Lower lobe of right lung (tissue), 2 donors: ENCODE measurements around the gene MAPK8IP1. TPM values are rescaled to one million over a fixed set of nuclear protein-coding genes. Genes with fewer than 3 reads are reported as not detected.

Experiments used
- ATAC-seq, 2 donors: fragments of 200-7000 bp; cut with Tn5 transposase; one replicate each; pipeline ENCODE4 v1.9.1; 2020 to 2022; ENCODE audit warnings: mild to moderate bottlenecking in 2 of 2, moderate library complexity in 2 of 2
- DNase-seq: peaks from one replicate; pipeline ENCODE4 v3.0.0-alpha.2; 2020
- H3K27ac ChIP-seq: fragments of 200-600 bp; one replicate; pipeline ENCODE4 v1.8.0; 2022
- H3K27me3 ChIP-seq: fragments of 200-600 bp; one replicate; pipeline ENCODE4 v1.8.0; 2022; ENCODE audit warnings: low read depth
- H3K36me3 ChIP-seq: fragments of 200-600 bp; one replicate; pipeline ENCODE4 v1.8.0; 2022; ENCODE audit warnings: mild to moderate bottlenecking
- H3K4me1 ChIP-seq: fragments of 200-600 bp; one replicate; pipeline ENCODE4 v1.8.0; 2022
- H3K4me3 ChIP-seq: fragments of 200-600 bp; one replicate; pipeline ENCODE4 v1.8.0; 2022; ENCODE audit warnings: mild to moderate bottlenecking
- H3K9me3 ChIP-seq: fragments of 200-600 bp; one replicate; pipeline ENCODE4 v1.8.0; 2022
- intact Hi-C: fragments of 100-400 bp; cut with DNase I; formaldehyde crosslinking; loops from one replicate; pipeline ENCODE4 v1.11.0; 2022
- total RNA-seq: library from RNA; stranded (reverse); fragmentation: NEBNext Ultra II Directional; extraction: Animal tissue kit (Norgen Biotek cat#: 25700); gene quantifications from one replicate; pipeline ENCODE4 v1.2.1, GENCODE V29; 2021
- TF ChIP-seq, protein P1 (sequence below): fragments of 200-600 bp; IDR thresholded peaks from one replicate; pipeline ENCODE4 v1.8.0; 2022; ENCODE audit warnings: antibody characterized with exemption, mild to moderate bottlenecking
- donor health status: DM: no; HTN: yes; CAD: no; lungs with severe emphysema.

MAPK8IP1 gene
- total RNA-seq, 1 donor from 2014 or later, result 7.3 TPM

DNA sequence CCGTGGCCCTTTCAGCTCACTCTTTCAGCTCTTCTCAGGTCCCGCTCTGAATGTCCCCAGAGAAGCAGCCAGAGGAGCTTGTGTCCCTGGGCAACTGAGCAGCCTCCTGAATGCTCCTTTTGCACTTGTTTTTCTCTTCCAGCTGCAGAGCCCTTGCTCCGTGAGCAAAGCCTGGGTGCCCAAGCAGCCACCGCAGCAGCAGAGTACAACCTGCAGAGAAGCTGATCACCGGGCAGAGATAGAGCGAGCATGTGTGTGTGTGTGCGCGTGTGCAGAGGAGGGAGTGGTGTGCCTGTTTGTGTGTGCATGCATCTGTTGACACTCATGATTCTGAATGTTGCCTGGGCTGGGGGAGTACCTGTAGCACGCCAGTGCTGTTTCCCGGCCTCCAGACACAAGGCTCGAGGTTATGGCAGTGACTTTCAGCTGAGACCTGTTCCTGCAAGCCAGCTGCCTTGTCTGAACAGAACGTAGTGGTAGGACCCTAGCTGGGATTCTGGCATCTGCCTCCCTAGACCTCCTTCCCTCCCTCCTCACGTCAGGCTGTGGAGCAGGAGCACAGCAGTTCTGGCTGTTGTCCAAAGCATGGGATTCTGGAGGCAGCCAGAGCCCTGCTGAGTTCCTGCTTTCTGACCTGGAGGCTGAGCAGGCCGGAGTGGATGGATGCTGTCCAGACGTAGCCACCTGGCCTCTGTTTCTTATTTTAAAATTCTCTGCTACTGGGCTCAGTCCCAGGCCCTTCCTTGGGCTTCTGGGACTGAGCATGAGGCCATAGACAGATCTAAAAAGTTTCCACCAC is 4.5 kb upstream of the MAPK8IP1 start:
- Histone ChIP-seq H3K36me3 (peaks cover 67% of the 10 kb centered on the region), H3K27me3 (no peaks in the 10 kb centered on the region), H3K9me3 (no peaks in the 10 kb centered on the region), H3K4me1 (no peaks in the 10 kb centered on the region), H3K27ac (no peak overlapping the region), H3K4me3 (no peak overlapping the region)
- ATAC-seq (no peak), DNase-seq (no peak)
- TF ChIP-seq, protein P1, sequence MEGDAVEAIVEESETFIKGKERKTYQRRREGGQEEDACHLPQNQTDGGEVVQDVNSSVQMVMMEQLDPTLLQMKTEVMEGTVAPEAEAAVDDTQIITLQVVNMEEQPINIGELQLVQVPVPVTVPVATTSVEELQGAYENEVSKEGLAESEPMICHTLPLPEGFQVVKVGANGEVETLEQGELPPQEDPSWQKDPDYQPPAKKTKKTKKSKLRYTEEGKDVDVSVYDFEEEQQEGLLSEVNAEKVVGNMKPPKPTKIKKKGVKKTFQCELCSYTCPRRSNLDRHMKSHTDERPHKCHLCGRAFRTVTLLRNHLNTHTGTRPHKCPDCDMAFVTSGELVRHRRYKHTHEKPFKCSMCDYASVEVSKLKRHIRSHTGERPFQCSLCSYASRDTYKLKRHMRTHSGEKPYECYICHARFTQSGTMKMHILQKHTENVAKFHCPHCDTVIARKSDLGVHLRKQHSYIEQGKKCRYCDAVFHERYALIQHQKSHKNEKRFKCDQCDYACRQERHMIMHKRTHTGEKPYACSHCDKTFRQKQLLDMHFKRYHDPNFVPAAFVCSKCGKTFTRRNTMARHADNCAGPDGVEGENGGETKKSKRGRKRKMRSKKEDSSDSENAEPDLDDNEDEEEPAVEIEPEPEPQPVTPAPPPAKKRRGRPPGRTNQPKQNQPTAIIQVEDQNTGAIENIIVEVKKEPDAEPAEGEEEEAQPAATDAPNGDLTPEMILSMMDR, result no peak
- intact Hi-C loops, result no loop called here

DNA sequence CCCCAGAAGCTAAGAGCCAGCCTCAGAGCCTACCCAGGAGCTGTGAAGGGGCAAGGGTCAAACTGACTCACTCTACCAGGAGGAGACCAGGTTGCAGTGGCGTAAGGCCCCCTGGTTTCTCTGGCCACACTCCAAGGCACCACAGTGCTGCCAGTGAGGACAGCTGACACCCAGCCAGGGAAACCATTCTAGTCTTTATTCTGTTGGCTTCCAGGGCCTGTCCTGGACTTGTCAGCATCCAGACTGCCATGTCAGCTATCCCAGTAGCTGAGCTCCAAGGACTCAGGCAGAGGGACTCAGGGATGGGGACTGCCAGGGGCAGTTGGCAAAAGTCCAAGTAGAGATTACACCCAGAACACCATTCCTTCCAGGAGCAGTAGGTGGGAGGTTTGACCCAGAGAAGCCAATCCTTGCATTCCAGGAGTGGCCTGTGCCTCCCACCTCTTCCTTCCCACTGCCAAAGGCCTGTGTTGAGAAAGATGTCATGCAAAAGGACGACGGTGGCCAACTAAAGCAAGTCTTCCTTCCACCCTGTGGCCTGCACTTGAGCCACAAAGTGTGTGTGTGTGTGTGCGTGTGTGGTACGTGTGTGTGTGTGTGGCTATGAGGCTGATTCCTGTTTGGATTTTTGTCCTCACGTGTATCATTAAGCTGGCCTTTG is 3.6 kb upstream of the MAPK8IP1 start:
- no peak for ATAC-seq
- H3K4me3 ChIP-seq, result no peak overlapping the region
- TF ChIP-seq, protein P1, result no peak

DNA sequence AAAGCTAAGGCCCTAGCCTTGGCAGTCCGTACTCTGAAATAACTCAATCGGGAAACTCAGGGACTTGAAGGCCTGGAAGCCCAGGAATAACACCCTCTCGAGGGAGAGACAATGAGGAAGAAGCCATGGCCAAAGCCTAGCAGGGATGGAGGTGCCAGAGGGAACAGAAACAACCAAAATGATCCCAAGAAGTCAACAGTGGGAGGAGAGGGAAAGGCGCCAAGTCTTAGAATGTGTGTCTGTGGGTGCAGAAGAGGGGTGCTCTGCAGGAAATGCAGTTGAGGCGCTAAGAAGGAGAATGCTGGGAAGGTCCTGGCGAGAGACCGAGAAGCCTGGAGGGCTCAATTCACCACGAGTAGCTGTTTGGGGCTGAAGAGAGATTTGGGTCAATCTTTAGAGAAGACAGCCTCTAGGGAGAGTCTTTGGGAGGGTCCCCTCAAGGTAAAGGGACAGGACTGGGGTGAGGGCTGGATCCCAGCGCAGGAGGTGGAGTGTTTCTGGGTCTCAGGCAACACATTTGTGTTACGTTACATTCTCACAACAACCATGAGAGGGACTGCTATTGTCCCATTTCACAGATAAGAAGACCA is 760 bp upstream of the MAPK8IP1 start:
- Histone ChIP-seq H3K27me3 (no peaks in the 10 kb centered on the region), H3K4me1 (no peaks in the 10 kb centered on the region), H3K9me3 (no peaks in the 10 kb centered on the region), H3K4me3 (no peak overlapping the region), H3K36me3 (peaks cover 33% of the 10 kb centered on the region), H3K27ac (no peak overlapping the region)
- TF ChIP-seq, protein P1, result no peak
- ATAC-seq (no peak), DNase-seq (no peak)
- intact Hi-C loops, result no loop called here

More for the DNA sequence above, 3.6 kb upstream of the MAPK8IP1 start:
- peaks cover 58% of the 10 kb centered on the region for H3K36me3 ChIP-seq
- DNase-seq, result no peak
- H3K9me3 ChIP-seq, result no peaks in the 10 kb centered on the region
- H3K27ac ChIP-seq, result no peak overlapping the region
- intact Hi-C loops, result no loop called here
- no peaks in the 10 kb centered on the region for H3K4me1 ChIP-seq
- no peaks in the 10 kb centered on the region for H3K27me3 ChIP-seq

DNA sequence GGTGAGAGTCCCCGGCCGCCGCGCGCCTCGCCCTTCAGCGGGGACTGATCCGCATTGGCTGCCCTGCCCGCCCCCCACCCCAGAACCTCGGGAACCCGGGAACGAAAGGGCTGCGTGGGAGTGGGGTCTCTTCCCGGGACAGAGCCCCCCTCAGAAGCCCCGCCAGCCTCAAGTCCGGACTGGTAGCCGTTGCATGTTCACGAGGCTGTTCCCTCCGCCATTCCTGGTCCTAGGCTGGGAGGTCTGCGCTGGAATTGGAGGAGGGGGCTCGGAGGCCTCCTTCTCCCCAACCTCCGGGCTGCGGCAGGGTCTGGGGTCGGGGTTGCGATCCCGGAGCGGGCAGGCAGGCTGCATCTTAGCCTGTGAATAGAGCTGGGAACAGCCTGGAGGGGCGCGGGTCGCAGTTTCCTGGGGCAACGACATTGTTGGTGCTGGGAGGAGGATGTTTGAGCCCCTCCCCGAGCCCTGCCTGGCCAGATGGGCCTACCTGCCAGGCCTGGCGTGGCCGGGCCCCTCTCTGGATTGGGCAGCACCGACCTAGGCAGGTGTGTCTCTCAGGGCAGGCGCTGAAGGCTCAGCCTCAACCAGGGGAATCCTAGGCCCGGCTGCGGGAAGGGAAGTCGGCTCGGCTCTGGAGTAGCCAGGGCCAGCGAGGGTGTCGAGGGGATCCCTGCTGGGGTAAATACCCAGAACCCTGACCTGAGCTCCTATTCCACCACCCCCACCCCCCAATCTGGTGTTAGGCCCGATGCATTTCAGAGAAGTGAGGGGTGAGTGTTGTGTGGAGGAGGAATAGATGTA is 670 bp downstream of the MAPK8IP1 start:
- intact Hi-C loops, result no loop called here
- Histone ChIP-seq H3K36me3 (peaks cover 18% of the 10 kb centered on the region), H3K4me1 (no peaks in the 10 kb centered on the region), H3K9me3 (no peaks in the 10 kb centered on the region), H3K27ac (no peak overlapping the region), H3K27me3 (no peaks in the 10 kb centered on the region), H3K4me3 (peak overlapping the region; percentile 50)
- DNase-seq (no peak), ATAC-seq (peak in 1 of 2 donors; percentile 11)
- TF ChIP-seq, protein P1, result no peak

DNA sequence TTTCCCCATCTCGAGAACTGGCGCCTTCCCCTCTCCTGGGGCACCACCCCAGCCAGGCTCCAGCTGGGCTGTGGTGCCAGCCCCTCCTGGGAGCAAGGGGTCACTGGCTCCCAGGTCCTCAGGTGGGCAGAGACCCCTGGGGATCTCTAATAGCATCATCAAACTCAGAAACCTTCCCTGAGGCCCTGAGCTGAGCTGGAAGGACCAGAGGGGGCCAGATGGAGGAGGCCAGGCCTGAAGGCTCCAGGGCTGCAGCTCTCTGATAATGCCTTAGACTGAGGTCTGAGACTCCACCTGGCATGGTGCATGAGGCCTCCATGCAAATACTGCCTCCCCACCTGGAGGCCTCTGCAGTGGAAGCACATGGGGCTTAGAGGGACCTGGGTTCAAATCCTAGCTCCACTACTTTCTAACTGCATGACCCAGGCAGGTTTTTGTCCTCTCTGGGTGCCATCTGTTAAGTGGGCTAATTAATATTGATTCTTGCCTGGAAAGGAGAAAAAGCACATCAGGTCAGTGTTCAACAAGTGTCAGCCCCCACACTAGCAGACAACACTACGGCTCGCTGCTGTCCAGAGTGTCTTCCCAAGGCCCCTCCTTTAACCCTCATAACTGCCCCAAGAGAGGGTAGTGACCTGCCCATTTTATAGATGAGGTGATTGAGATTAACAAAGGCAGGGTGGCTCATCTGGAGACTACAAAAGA is 1.5 kb downstream of the MAPK8IP1 start:
- Histone ChIP-seq H3K27me3 (no peaks in the 10 kb centered on the region), H3K27ac (no peak overlapping the region), H3K4me1 (no peaks in the 10 kb centered on the region), H3K36me3 (peaks cover 10% of the 10 kb centered on the region), H3K4me3 (no peak overlapping the region), H3K9me3 (no peaks in the 10 kb centered on the region)
- TF ChIP-seq, protein P1, result no peak
- intact Hi-C loops, result no loop called here
- no peak for DNase-seq
- no peak for ATAC-seq
